ENCODE measurements around the gene RPEL1.
"Not testable (repeated sequence)": the region's sequence is repeated elsewhere in the genome, so short reads cannot be mapped to it uniquely, and the experiment has no call there.

Gene RPEL1

DNA sequence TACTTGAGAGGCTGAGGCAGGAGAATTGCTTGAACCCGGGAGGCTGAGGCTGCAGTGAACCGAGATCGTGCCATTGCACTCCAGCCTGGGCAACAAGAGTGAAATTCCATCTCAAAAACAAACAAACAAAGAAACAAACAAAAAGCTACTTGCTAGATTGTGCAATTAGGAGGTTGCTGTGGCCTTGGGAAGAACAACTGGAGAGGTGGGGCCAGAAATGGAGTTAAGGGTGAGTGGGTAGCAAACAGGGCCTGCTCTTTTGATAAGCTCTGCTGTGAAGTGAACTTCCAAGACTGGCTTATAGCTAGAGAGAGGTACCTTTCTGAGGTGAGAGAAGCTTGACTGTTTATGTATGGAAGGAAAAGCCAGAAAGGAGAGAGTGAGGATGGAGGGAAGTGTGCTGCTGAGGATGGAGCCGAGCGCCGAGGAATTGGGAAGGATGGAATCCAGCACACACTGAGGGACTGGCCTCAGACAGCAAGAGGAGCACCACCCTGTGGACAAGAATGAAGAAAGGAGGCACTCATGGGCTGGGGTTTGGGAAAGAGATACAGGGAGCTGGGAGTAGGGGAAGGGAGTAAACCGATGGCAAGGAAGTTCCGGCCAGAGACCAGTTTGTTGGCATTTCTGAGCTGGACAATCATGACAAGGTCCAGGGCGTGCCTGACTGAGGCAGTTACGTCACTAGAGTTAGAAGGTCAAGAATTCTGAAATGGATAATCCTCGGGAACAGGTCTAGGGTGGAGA lies 7.0 kb upstream of the RPEL1 start:
- DNase-seq = no peak

DNA sequence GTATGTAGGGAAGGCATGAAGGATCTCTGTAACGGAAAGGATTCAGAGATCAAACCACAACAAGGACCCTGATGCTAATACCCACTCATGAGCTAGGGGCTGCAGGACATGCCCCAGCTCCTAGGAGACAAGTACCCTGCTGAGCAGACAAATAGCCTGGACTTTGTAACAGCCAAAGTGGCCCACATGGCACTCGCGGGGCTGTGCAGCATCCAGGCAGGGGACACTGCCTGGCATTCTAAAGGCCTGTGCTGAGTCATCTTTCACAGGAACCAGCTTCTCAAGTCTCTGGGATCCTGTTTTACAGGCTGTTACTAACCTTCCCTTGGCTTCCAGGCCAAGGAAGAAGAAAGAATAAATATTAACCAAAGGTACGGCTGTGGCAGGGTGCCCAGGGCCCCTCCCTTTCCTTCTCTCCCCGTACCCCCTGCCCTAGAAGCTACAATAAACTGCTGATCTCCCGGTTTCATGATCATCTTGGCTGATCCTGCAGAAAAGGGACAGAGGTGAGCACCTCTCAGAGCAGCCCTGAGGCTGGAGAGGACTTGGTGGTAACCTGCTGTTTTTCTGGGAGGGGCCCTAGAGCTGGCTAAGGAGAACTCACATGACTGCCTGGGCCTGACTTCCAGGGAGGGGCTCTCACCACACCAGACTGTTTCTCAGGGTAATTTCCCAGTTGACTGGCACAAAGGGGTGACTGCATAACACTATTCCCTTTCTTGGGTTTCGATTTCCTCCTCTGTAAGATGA lies 4.2 kb upstream of the RPEL1 start:
- no peak for DNase-seq

DNA sequence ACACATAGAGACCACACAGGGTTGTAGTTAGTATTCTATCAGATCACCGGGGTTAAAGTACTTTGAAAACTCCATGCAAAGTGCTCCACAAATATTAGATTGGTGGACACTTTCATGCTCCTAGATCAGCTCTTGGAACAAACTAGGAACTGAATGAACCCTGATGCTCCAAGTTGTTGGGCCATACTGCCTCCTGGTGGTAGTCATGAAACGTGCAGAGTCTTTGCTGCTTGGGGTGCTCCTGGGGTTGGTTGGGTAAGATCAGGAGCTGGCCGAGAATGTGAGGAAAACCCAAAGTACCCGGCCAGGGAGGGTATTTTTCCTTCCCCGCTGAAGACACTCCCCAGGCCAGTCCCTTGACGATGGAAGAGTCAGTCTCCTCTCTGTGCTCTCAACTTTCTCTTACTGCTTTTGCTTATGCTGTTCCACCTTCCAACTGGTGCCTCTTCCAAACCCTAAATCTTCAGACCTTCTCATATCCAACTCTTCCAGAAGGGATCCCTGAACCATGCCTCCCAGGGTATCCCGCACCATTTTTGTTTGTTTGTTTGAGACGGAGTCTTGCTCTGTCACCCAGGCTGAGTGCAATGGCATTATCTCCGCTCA lies 918 bp upstream of the RPEL1 start:
- DNase-seq = no peak

DNA sequence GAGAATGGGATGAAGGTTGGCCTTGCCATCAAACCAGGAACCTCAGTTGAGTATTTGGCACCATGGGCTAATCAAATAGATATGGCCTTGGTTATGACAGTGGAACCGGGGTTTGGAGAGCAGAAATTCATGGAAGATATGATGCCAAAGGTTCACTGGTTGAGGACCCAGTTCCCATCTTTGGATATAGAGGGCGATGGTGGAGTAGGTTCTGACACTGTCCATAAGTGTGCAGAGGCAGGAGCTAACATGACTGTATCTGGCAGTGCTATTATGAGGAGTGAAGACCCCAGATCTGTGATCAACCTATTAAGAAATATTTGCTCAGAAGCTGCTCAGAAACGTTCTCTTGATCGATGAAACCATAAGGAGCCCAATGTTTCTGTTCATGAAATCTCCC lies 637 bp downstream of the RPEL1 start:
- no peak for DNase-seq

DNA sequence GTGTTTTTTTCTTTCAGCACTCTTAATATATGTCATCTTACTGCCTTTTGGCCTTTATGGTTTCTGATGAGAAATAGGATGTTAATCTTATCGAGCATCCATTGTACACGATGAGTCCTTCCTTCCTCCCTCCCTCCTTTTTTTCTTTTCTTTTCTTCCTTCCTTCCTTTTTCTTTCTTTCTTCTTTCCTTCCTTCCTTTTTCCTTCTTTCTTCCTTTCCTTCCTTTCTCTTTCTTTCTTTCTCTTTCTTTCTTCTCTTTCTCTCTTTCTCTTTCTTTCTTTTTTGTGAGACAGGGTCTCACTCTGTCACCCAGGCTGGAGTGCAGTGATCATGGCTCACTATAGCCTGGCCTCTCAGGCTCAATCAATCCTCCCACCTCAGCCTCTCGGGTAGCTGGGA lies 8.4 kb downstream of the RPEL1 start:
- DNase-seq = no peak

DNA sequence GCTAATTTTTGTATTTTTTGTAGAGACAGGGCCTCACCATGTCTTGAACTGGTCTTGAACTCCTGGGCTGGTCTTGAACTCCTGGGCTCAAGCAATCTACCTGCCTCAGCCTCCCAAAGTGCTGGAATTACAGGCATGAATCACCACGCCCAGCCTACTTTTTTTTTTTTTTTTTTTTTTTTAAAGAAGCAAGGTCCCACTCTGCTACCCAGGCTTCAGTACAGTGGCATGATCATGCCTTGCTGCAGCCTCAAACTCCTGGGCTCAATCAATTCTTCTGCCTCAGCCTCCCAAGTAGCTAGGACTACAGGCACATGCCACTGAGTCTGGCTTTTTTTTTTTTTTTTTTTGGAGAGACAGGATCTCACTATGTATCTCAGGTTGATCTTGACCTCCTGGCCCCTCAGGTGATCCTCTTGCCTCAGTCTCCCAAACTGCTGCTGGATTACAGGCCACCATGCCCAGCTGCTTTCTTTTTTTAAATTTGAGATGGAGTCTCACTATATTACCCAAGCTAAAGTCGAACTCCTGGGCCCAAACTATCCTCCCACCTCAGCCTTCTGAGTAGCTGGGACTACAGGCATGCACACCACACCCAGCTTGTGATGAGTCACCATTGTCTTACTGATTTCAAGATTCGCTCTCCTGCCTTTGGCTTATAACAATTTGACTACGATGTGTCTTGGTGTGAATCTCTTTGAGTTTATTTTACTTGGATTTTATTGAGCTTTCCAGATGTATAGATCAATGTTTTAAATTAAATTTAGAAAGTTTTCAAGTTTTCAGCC lies 9.0 kb downstream of the RPEL1 start:
- no peak for DNase-seq

DNA sequence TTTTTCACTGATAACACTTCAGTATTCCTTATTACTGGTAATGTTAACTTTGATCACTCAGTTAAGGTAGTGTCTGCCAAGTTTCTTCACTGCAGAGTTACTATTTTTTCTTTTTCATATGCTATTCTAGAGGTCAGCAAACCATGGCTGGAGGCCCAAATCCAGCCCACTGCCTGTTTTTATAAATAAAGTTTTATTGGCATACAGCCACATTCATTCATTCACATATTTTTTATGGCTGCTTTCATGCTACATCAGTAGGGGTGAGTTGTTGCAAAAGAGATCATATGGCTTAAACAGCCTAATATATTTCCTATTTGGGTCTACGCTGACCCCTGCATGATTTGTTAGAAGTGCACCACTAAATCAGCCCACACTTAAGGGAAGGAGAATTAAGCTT lies 10.9 kb downstream of the RPEL1 start:
- no peak for DNase-seq

DNA sequence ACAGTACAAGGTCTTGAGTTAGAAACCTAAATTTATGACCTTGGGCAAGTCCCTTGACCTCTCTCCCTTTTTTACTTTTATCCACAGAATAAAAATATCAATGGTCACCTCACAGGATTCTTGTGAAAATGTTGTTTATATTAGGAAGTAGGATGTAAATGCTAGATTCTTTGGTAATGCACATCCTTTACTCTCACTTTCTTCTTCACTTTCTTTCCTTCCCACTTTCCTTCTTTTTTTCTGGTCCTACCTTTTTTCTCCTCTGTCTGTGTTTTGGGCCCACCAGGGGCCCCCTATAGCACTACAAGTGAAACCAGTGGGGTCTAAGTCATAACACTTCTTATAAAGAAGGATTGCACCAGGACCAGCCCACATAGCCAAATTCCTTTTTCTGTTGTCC lies 12.1 kb downstream of the RPEL1 start:
- no peak for DNase-seq

DNA sequence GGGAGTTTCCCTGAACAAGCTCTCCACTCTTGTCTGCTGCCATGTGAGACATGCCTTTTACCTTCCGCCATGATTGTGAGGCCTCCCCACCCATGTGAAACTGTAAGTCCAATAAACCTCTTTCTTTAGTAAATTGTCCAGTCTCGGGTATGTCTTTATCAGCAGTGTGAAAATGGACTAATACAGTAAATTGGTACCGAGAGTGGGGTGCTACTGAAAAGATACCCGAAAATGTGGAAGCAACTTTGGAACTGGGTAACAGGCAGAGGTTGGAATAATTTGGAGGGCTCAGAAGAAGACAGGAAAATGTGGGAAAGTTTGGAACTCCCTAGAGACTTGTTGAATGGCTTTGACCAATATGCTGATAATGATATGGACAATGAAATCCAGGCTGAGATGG lies 13.2 kb downstream of the RPEL1 start:
- not testable (repeated sequence) for DNase-seq

DNA sequence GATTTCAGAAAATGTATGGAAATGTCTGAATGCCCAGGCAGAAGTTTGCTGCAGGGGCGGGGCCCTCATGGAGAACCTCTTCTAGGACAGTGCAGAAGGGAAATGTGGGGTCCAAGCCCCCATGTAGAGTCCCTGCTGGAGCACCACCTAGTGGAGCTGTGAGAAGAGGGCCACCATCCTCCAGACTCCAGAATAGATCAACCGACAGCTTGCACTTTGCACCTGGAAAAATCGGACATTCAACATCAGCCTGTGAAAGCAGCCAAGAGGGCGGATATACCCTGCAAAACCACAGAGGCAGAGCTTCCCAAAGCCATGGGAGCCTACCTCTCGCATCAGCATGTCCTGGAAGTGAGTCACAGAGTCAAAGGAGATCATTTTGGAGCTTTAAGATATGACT lies 14.3 kb downstream of the RPEL1 start:
- DNase-seq = no peak

DNA sequence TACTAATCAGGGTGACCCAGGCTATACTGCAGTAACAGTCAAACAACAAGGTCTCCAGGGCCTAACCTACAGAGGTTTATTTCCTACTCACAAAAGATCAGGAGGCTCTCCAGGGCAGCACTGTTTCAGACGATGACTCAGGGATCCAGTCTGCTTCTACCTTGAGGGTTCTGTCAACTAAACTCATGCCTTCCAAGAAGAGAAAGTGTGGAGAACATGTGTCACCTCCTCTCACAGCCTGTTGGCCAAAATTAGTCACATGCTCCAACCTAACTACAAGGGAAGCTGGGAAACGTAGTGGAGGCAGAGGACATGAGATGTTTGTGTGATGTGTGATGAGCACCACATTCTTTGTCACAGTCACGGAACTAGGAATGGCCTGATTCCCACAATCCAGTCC lies 16.5 kb downstream of the RPEL1 start:
- DNase-seq = no peak

DNA sequence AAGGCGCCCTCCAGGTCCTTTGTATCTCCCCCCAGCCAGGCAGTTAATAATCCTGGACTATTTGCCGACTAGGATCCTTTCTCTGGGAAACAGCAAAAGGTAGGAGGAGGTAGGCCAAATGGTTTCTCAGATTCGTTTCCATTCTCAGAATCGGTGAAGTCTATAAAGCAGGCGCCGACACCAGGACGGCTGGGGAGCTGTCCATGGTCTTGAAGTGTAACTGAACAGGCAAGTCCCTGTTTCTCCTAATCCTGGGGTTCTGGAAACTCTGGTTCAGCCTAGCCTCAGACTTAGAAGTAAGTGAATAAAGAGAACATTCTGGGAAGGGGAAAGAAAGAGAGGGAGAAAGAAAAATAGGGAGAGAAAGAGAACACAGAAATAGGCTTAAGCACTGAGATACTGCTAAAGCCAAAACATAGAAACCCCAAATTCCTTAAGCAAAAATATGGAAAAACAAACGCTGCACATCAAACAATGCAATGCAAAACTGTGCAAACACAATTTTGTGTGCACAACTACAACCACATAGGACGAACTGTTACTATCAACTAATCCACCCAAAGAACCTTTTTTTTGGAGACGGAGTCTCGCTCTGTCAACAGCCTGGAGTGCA lies 20.1 kb downstream of the RPEL1 start:
- DNase-seq = no peak

DNA sequence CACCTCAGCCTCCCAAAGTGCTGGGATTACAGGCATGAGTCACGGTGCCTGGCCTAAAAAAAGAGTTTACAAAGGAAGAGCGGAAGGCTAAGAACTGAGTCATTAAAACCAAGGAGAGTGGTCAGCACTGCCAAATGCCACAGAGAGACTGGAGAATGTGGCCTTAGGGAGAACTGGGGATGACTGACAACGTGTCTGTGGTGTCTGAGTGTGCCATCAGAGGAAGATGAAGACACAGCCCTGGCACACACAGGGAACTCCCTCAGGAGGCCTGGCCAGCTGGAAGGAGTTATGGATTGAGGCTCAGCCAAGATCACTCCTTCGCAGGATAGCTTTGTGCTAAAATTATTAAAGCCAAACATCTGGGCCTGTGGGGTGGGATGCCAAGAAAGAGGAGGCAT lies 27.4 kb downstream of the RPEL1 start:
- DNase-seq = no peak

DNA sequence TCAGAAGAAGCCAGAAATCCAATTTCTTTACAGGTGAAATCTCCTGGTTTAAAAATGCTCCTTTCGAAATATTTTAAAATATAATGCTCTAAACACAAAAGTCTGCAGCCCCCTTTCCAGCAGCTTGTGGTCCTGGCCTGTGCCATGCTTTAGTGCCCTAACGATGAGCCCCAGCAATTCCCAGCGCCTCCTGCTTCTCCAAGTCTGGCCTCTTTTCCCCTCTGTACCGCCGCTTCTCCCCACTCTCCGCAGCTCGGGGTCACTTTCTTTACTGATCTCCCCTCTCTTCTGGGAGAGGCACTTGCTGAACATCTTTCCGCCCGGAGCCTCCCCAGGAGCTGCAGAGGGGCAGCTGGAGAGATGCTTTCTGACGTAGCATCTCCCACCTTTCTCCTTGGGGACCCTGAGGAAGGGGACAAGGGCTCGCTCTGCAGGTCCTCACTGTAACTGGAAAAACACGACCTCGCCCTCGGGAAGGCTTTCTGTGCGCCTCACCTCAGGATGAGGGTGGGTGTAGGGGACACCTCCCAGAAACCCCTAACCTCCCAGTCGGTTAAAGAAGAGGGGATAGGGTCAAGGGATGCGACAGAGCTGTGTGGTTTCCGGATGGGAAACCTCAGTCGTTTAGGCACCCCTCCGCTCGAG lies 30.7 kb downstream of the RPEL1 start:
- no peak for DNase-seq

DNA sequence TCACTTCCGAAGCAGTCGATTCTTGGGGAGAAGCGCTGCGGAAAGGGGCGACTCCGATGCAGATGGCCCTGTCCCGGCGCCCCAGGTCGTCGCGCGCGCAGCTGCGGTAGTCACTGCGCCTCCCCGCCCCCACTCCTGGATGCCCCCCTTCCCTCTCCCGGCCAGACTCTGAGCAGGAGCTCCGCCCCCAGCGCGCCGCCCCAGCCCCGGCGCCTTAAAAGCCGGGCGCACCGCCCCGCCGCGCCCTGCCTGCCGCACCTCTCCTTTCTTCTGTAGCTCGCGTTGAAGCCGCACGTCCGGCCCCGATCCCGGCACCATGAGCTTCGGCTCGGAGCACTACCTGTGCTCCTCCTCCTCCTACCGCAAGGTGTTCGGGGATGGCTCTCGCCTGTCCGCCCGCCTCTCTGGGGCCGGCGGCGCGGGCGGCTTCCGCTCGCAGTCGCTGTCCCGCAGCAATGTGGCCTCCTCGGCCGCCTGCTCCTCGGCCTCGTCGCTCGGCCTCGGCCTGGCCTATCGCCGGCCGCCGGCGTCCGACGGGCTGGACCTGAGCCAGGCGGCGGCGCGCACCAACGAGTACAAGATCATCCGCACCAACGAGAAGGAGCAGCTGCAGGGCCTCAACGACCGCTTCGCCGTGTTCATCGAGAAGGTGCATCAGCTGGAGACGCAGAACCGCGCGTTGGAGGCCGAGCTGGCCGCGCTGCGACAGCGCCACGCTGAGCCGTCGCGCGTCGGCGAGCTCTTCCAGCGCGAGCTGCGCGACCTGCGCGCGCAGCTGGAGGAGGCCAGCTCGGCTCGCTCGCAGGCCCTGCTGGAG lies 31.4 kb downstream of the RPEL1 start, which contains the start of gene INA:
Gene INA, plus strand, starts transcription at position 243 of the 817 bp plus-strand sequence. Its CDS starts 74 bp downstream, at position 317.
- no peak for DNase-seq

DNA sequence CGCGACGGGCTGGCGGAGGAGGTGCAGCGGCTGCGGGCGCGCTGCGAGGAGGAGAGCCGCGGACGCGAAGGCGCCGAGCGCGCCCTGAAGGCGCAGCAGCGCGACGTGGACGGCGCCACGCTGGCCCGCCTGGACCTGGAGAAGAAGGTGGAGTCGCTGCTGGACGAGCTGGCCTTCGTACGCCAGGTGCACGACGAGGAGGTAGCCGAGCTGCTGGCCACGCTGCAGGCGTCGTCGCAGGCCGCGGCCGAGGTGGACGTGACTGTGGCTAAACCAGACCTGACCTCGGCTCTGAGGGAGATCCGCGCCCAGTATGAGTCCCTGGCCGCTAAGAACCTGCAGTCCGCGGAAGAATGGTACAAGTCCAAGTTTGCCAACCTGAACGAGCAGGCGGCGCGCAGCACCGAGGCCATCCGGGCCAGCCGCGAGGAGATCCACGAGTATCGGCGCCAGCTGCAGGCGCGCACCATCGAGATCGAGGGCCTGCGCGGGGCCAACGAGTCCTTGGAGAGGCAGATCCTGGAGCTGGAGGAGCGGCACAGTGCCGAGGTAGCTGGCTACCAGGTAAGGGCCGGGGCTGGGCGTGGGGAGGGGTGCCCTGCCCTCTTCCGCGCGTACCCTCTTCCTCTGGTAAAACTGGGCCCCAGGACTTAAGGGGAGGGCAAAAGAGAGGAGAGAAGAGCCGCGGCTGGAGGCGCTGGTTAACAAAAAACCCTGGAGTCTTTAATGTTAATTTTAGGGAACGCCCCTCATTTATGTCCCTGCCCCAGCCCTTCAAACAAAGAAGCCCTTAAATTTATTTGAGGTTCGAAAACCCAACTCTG lies 32.2 kb downstream of the RPEL1 start:
- no peak for DNase-seq

DNA sequence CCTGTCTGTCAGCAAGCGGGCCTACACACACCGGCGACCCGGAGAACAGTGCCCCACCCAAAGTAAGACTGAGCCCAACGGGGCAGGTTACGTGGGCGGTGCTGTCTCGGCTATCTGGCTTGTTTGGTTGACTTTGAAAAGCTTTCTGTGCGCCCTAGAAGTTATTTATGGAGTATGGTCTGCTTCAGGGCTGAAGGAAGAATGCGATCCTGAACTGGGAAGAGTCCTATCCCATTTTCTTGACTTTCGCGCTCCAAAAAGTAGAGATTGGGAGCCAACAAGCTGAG lies 32.8 kb downstream of the RPEL1 start:
- DNase-seq = no peak

DNA sequence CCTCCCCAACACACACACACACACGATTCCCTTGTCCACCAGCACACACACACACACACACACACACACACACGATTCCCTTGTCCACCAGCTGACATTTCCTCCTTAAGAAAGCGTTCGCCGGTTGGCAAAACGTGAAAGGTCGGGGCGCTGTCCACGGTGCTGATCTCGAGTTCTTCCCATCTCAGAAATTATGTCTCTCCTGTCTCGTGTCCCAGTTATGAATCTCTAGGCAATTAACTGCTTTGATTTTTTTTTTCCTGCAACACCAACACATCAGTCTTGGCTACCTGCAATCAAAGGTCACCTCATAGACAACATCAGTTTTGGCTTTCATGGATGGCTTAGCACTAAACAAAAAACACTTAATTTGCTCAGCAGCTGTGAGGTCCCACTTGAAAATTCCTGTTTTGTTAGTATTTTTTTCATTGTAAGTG lies 33.2 kb downstream of the RPEL1 start:
- no peak for DNase-seq

DNA sequence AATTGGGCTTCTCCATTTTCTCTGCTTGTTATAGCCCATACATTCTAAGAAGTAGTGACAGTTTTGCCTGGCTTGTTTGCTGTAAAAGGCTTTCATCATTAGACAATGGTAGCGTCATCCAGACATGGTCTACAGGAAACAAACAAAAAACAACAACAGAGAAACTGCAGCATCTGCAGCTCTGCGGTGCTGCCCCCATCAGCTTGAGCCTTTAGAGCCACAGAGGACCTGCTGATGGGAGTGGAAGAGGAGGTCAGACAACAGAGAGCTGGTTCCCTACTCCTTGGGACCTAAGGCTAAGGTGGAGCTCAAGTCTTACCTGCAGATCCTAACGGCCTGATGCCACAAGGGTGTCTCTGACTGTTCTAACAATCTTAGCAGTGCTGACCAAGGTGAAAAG lies 34.3 kb downstream of the RPEL1 start:
- DNase-seq = no peak

DNA sequence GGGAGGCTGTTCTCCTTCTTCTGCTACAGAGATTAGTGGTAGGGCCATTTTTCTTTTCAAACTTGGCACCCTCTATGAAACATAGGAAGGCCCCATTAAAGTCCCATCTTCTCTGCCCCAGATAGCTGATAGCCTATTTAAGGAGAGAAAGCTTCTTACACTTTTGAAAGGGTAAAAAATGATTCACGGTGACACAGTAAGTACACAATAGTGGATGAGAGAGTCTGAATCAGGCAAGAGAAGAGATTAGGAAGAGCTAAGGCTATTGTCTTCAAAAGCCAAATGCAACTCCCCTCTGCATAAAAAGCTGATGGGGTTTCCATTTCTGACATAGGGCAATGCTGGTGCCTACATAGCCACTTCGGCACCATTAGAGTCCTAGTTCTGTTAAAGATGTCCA lies 34.8 kb downstream of the RPEL1 start:
- no peak for DNase-seq

DNA sequence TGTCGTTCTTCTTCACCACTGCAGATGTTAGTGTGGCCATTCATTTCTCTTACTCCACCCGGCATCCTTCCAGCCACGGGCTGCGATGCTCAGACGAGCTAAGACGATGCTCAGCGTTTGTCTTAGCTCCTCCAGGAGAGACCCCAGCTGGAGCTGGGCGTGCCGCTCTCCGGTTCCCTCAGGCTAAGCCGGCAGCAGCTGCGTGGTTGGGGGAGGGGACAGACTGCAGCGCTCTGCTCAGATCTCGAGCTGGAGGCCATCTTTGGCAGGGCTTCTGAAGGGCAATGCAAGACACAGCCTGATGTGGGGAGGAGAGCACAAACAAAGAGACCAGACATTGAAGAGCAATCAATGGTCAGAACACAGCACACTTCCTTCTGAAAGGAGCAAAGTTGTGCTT lies 36.1 kb downstream of the RPEL1 start:
- no peak for DNase-seq

All from SIG-M5 (cell line).